ENCODE measurements around the gene CDAN1.

DNA sequence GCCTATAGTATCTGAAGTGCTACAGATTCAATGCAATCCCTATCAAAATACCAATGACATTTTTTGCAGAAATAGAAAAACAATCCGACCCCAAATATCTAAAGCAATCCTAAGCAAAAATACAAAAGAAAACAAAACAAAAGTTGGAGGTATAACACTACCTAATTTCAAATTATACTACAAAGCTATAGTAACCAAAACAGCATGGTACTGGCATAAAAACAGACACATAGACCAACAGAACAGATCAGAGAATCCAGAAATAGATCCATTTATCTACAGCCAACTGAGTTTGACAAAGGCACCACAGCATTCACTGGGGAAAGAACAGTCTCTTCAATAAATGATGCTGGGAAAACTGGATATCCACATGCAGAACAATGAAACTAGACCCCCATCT lies 23.8 kb upstream of the CDAN1 start:
- no peak for TF ChIP-seq POLR2A (IDR thresholded peaks at IDR 0.05; ENCODE audit: low read length)
- no peak for TF ChIP-seq GATA1 (IDR thresholded peaks at IDR 0.05; ENCODE audit: low read depth, low read length)
